Esophagus squamous epithelium (tissue), 5 donors: ENCODE results near the gene RAB8A. TPM values are rescaled to one million over a fixed set of nuclear protein-coding genes. Genes with fewer than 3 reads are reported as not detected.
"Not testable (repeated sequence)": the region's sequence is repeated elsewhere in the genome, so short reads cannot be mapped to it uniquely, and the experiment has no call there.

Experiments used
- DNase-seq: peaks from one replicate; lab custom pipeline; 2025; lab: John Stamatoyannopoulos, UW
- H3K27ac ChIP-seq, 4 donors: fragments of 200-600 bp; sonication (generic); one replicate each; pipeline ENCODE4 v1.5.1; 2016 to 2019; ENCODE audit warnings: mild to moderate bottlenecking in 1 of 4
- H3K27me3 ChIP-seq, 4 donors: fragments of 200-600 bp; sonication (generic); 1 replicate in 3 of 4; 2 replicates in 1 of 4; pipeline versions ENCODE4 v1.5.1 to v1.6.0; 2017 to 2021; ENCODE audit warnings: antibody characterized with exemption in 1 of 4
- H3K36me3 ChIP-seq, 3 donors: fragments of 200-600 bp; sonication (generic); one replicate each; pipeline ENCODE4 v1.5.1; 2016 to 2019
- H3K4me1 ChIP-seq, 3 donors: fragments of 200-600 bp; sonication (generic); one replicate each; pipeline ENCODE4 v1.5.1; 2017 to 2019
- H3K4me3 ChIP-seq, 4 donors: fragments of 200-600 bp; sonication (generic); 1 replicate in 3 of 4; 2 replicates in 1 of 4; pipeline ENCODE4 v1.5.1; 2016 to 2019; ENCODE audit warnings: mild to moderate bottlenecking in 2 of 4, moderate library complexity in 1 of 4
- H3K9me3 ChIP-seq, 3 donors: fragments of 200-600 bp; sonication (generic); one replicate each; pipeline ENCODE4 v1.5.1; 2016 to 2019
- POLR2A ChIP-seq, 4 donors: fragments of 450-650 bp; IDR thresholded peaks; one replicate each; pipeline ENCODE4 v1.6.1; 2017; ENCODE audit warnings: antibody characterized with exemption in 4 of 4, mild to moderate bottlenecking in 4 of 4, moderate library complexity in 3 of 4
- WGBS, 2 donors: methylation state at CpG; one replicate each; pipeline ENCODE4 v1.1.5; 2018; 5-methylcytosine and 5-hydroxymethylcytosine counted together
- intact Hi-C: fragments of 100-400 bp; cut with DNase I; formaldehyde crosslinking; loops from one replicate; pipeline ENCODE4 v1.15.0; 2022
- total RNA-seq, 4 donors: library from RNA; depleted of rRNA; stranded (reverse); fragments of >200 nt; gene quantifications; one replicate each; pipeline ENCODE4 v1.1.0, GENCODE V29; 2016
- TF ChIP-seq, protein P1 (sequence below), 6 experiments: fragments of 450-650 bp in 4 of 6; fragments of 200-600 bp in 2 of 6; sonication (generic) in 2 of 6; IDR thresholded peaks; one replicate each; pipeline ENCODE4 v1.5.1; 2016 to 2019; ENCODE audit warnings: antibody characterized with exemption in 6 of 6, mild to moderate bottlenecking in 4 of 6, moderate library complexity in 4 of 6
- donor health status: DM: yes; HTN: yes; CAD: no.

RAB8A gene
- total RNA-seq, 4 donors from 2014 or later, result 39.5 to 70.9 (median 46.4) TPM

- no peak for DNase-seq
- TF ChIP-seq, protein P1, sequence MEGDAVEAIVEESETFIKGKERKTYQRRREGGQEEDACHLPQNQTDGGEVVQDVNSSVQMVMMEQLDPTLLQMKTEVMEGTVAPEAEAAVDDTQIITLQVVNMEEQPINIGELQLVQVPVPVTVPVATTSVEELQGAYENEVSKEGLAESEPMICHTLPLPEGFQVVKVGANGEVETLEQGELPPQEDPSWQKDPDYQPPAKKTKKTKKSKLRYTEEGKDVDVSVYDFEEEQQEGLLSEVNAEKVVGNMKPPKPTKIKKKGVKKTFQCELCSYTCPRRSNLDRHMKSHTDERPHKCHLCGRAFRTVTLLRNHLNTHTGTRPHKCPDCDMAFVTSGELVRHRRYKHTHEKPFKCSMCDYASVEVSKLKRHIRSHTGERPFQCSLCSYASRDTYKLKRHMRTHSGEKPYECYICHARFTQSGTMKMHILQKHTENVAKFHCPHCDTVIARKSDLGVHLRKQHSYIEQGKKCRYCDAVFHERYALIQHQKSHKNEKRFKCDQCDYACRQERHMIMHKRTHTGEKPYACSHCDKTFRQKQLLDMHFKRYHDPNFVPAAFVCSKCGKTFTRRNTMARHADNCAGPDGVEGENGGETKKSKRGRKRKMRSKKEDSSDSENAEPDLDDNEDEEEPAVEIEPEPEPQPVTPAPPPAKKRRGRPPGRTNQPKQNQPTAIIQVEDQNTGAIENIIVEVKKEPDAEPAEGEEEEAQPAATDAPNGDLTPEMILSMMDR (IDR thresholded peaks at IDR 0.05), result no peak
- TF ChIP-seq POLR2A (IDR thresholded peaks at IDR 0.05), result no peak
- Histone ChIP-seq H3K4me3 (no peak overlapping the region), H3K27ac (peak overlapping the region in 3 of 4 donors; percentile 70 to 81 (median 81)), H3K9me3 (no peaks in the 10 kb centered on the region), H3K4me1 (peaks cover 0 to 47% (median 27%) of the 10 kb centered on the region in 3 donors), H3K36me3 (peaks cover 59 to 99% (median 81%) of the 10 kb centered on the region in 3 donors), H3K27me3 (no peaks in the 10 kb centered on the region)
- WGBS, 2 donors, result 62 to 75% methylated on average over 8 to 10 of the region's 10 CpGs
- intact Hi-C loops, result no loop called here
Measured at GRCh38 chr19:16094360-16095070, 17.2 kb upstream of the RAB8A start.

GRCh38 chr19:16095071-16095571 is 16.6 kb upstream of the RAB8A start:
- H3K27me3 ChIP-seq, result no peaks in the 10 kb centered on the region
- H3K4me3 ChIP-seq, result no peak overlapping the region
- no peak for DNase-seq
- peaks cover 58 to 99% (median 76%) of the 10 kb centered on the region in 3 donors for H3K36me3 ChIP-seq
- intact Hi-C loops, result no loop called here
- H3K27ac ChIP-seq, result peak overlapping the region; percentile 36 to 81 (median 76)
- WGBS, 2 donors, result 73 to 80% methylated on average over 12 to 13 of the region's 13 CpGs
- H3K4me1 ChIP-seq, result peaks cover 0 to 47% (median 27%) of the 10 kb centered on the region in 3 donors
- TF ChIP-seq, protein P1 (IDR thresholded peaks at IDR 0.05), result no peak
- TF ChIP-seq POLR2A (IDR thresholded peaks at IDR 0.05), result no peak
- no peaks in the 10 kb centered on the region for H3K9me3 ChIP-seq

DNA sequence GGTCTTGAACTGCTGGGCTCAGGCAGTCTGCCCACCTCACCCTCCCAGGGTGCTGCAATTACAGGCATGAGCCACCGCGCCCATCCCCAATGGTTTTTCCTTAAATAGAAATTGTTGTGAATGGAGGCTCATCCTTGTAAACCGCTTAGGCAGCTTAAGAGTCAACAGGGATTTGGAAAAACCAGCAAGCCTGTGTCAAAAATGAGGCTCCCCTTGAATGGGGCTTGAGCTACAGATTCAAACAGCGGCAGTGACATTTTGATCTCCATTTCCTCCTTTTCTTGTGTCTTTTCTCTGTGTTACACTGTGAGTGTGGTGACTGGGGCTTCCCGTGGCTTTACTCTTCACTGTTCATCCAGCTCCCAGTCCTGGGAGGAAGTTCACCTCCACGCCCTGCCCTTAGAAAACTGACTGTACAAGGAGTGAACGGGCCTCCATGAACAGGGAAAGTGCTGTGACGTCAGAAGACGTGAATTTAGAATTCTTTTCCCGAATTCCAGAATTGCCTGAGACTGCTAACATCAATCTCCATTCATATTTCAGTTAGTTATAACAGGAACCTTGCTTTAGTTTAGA is 15.3 kb upstream of the RAB8A start:
- intact Hi-C loops, result no loop called here
- H3K4me1 ChIP-seq, result peaks cover 0 to 47% (median 27%) of the 10 kb centered on the region in 3 donors
- peak overlapping the region; percentile 23 to 81 (median 78) for H3K27ac ChIP-seq
- no peak for DNase-seq
- peaks cover 56 to 99% (median 75%) of the 10 kb centered on the region in 3 donors for H3K36me3 ChIP-seq
- no peaks in the 10 kb centered on the region for H3K9me3 ChIP-seq
- no peak overlapping the region for H3K4me3 ChIP-seq
- 62 to 65% methylated on average over 10 of the region's 10 CpGs for WGBS, 2 donors
- H3K27me3 ChIP-seq, result no peaks in the 10 kb centered on the region
- TF ChIP-seq, protein P1 (IDR thresholded peaks at IDR 0.05), result no peak
- no peak for TF ChIP-seq POLR2A (IDR thresholded peaks at IDR 0.05)

DNA sequence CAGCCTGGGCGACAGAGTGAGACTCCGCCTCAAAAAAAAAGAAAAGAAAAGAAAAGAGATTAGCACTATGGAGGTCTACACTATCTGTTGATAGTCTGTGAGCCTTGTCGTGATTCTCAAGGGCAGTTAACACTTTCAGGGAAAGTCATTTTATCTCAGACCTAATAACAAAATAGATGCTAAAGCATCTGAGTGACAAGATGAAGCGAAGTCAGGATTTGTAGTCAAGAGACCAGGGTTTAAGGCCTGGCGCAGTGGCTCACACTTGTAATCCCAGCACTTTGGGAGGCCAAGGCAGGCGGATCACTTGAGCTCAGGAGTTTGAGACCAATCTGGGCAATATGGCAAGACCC is 13.3 kb upstream of the RAB8A start:
- Histone ChIP-seq H3K36me3 (peaks cover 50 to 99% (median 72%) of the 10 kb centered on the region in 3 donors), H3K9me3 (no peaks in the 10 kb centered on the region), H3K4me3 (no peak overlapping the region), H3K27ac (peak overlapping the region; percentile 60 to 81 (median 78)), H3K4me1 (peaks cover 0 to 47% (median 25%) of the 10 kb centered on the region in 3 donors), H3K27me3 (no peaks in the 10 kb centered on the region)
- intact Hi-C loops, result no loop called here
- WGBS, 2 donors, result 85% methylated on average over 4 to 6 of the region's 6 CpGs
- no peak for DNase-seq
- TF ChIP-seq, protein P1 (IDR thresholded peaks at IDR 0.05), result no peak
- no peak for TF ChIP-seq POLR2A (IDR thresholded peaks at IDR 0.05)

GRCh38 chr19:16098821-16099220 is 12.9 kb upstream of the RAB8A start:
- H3K4me3 ChIP-seq, result no peak overlapping the region
- no peak for TF ChIP-seq POLR2A (IDR thresholded peaks at IDR 0.05)
- TF ChIP-seq, protein P1 (IDR thresholded peaks at IDR 0.05), result no peak
- no peaks in the 10 kb centered on the region for H3K27me3 ChIP-seq
- peaks cover 0 to 47% (median 22%) of the 10 kb centered on the region in 3 donors for H3K4me1 ChIP-seq
- H3K36me3 ChIP-seq, result peaks cover 46 to 99% (median 72%) of the 10 kb centered on the region in 3 donors
- DNase-seq, result no peak
- H3K9me3 ChIP-seq, result no peaks in the 10 kb centered on the region
- H3K27ac ChIP-seq, result peak overlapping the region in 3 of 4 donors; percentile 60 to 81 (median 81)
- intact Hi-C loops, result no loop called here
- 87 to 90% methylated on average over 2 to 6 of the region's 6 CpGs for WGBS, 2 donors

- DNase-seq, H3K27me3 ChIP-seq, H3K9me3 ChIP-seq, intact Hi-C loops, H3K4me3 ChIP-seq: not testable (repeated sequence)
- 80 to 95% methylated on average over 6 to 7 of the region's 8 CpGs for WGBS, 2 donors
- peaks cover 0 to 45% (median 22%) of the 10 kb centered on the region in 3 donors for H3K4me1 ChIP-seq
- peak overlapping the region in 2 of 4 donors; percentile 13 to 81 for H3K27ac ChIP-seq
- H3K36me3 ChIP-seq, result peaks cover 41 to 99% (median 68%) of the 10 kb centered on the region in 3 donors
Measured at GRCh38 chr19:16099314-16099965, 12.2 kb upstream of the RAB8A start.
